PC-3 (cell line): ENCODE results near the gene SLC17A5.

ENCODE experiments used
- EZH2 ChIP-seq: fragments of 300-600 bp; sonication (generic); IDR thresholded peaks from one replicate; pipeline ENCODE4 v1.6.1; 2017; ENCODE audit warnings: antibody characterized with exemption, mild to moderate bottlenecking, low read length; ENCODE audit not compliant: unreplicated experiment
- EZH2phosphoT487 ChIP-seq: fragments of 300-600 bp; sonication (generic); IDR thresholded peaks from 2 replicates; pipeline ENCODE4 v1.6.1; 2018; ENCODE audit warnings: mild to moderate bottlenecking, antibody characterized with exemption, low read length, borderline replicate concordance
- TF ChIP-seq, protein P1 (sequence below): fragments of 300-600 bp; sonication (generic); conservative IDR thresholded peaks from 2 replicates; pipeline ENCODE4 v1.5.1; 2017; ENCODE audit warnings: antibody characterized with exemption, low read depth, mild to moderate bottlenecking, low read length

- TF ChIP-seq, protein P1, sequence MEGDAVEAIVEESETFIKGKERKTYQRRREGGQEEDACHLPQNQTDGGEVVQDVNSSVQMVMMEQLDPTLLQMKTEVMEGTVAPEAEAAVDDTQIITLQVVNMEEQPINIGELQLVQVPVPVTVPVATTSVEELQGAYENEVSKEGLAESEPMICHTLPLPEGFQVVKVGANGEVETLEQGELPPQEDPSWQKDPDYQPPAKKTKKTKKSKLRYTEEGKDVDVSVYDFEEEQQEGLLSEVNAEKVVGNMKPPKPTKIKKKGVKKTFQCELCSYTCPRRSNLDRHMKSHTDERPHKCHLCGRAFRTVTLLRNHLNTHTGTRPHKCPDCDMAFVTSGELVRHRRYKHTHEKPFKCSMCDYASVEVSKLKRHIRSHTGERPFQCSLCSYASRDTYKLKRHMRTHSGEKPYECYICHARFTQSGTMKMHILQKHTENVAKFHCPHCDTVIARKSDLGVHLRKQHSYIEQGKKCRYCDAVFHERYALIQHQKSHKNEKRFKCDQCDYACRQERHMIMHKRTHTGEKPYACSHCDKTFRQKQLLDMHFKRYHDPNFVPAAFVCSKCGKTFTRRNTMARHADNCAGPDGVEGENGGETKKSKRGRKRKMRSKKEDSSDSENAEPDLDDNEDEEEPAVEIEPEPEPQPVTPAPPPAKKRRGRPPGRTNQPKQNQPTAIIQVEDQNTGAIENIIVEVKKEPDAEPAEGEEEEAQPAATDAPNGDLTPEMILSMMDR = no peak
- TF ChIP-seq EZH2phosphoT487 (no peak), EZH2 (no peak)
Measured at GRCh38 chr6:73649783-73650182, 4.0 kb downstream of the SLC17A5 start.
